IPS-NIHi11 (cell line): ENCODE measurements around the gene ZNRF3.

ENCODE experiments used
- DNase-seq: peaks from one replicate; pipeline ENCODE4 v3.0.0; 2012; ENCODE audit warnings: mixed read lengths, low spot score

Gene ZNRF3

GRCh38 chr22:29090039-29090438 is 206.7 kb downstream of the ZNRF3 start:
- no peak for DNase-seq

- DNase-seq = no peak
These were observed 208.9 kb downstream of the ZNRF3 start for GRCh38 chr22:29092243-29092642.

DNA sequence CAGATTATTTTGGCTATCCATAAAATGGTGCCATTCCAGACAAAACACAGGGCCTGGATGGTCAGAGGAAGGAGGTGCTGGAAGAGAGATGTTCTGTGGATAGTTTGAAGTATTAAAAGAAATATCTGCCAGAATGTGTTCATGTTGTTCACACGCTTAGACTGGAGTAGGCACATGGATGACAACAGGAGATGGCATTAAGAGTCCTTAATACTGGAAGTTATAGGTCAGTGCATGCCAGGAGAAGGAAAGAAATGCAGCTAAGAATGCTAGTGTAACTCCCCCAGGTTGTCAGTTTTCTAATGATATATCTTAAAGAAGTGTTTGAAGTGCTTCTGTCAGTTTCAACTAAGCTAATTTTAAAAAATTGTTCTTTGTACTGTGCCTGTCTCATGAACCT is 209.7 kb downstream of the ZNRF3 start:
- DNase-seq = no peak

DNA sequence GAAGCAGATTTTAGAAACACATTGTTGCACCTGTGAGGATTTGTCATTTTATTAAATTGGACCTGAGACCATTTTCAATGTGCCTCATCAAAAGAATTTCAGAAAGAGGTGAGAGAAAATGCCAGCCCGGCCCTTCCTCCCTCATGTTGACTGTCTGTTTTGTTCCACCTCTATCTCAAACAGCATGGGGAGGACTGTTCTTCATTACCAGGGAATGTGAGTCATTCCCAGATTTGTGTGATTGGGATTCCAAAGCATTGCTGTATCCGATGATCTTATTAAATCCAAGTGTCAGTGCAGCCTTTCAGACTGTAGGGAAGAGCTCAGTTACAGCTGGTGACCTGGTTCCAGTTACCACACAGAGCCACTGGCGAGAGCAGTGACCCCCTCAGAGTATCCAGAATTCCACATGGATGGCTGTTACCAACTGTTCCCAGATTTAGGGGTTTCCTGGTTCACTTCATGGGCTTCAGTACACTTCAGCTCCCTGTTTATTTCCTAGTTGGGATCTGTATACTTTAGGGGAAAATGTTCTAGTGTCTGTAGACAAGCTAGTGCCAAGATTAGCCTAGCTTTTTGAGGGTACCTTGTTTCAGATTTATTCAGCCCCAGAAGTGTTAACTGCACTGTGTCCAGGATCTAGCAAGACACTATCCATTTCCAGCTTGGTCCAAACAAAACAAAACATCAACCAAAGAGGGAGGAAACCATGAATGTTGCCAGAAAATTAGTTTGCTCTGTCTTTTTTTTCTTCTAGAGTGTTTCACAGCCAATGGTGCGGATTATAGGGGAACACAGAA is 210.3 kb downstream of the ZNRF3 start:
- DNase-seq = no peak

- DNase-seq = no peak
These were observed 212.1 kb downstream of the ZNRF3 start for GRCh38 chr22:29095459-29095858.

GRCh38 chr22:29096736-29097669 is 213.6 kb downstream of the ZNRF3 start:
- peak; percentile 23 for DNase-seq

DNA sequence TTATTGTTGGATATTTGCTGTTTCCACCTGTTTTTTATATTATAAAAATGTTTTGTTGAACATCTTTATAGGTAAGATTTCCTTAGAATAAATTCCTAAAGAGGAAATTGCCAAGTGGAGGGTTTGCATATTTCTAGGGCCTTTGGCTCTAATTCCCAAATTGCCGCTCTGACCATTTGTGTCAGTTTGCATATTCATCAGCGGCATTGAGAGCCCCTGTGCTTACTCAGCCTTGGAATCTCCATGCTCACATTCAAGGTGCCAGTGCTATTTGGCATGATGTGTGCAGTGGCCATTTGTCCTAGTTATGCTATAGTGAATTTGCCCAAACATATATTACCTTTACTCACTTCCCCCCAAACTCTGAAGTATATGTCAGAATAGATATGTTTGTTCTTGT is 214.9 kb downstream of the ZNRF3 start:
- DNase-seq = no peak

- no peak for DNase-seq
These were observed 218.9 kb downstream of the ZNRF3 start for GRCh38 chr22:29102300-29102699.

DNA sequence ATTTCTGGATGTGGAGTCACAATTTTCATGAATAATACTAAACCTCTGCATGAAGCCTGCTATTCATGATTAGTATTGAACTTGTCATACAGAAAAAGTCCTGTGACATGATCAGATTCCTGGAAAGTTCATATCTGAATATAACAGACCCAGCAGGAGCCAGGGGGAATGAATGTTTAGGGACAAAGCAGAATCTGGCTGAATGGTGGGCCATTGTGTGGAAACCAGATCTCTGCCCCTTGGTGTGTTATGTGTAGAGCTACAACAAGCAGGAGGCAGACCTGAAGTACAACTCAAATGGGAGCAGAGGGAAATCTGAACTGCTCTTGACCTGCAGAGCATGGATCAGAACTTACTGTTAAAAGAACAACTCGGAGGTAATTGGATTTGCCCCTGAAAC is 219.7 kb downstream of the ZNRF3 start:
- DNase-seq = no peak

- no peak for DNase-seq
These were observed 222.1 kb downstream of the ZNRF3 start for GRCh38 chr22:29105468-29105867.

GRCh38 chr22:29106839-29107238 is 223.5 kb downstream of the ZNRF3 start:
- no peak for DNase-seq
